Esophagus muscularis mucosa (tissue), 4 donors: ENCODE results near the gene CCDC88A. TPM values are rescaled to one million over a fixed set of nuclear protein-coding genes. Genes with fewer than 3 reads are reported as not detected.

Experiments
- DNase-seq: peaks from one replicate; pipeline ENCODE4 v3.0.0-alpha.2; 2017; ENCODE audit errors: extremely low spot score
- H3K27ac ChIP-seq, 4 donors: fragments of 200-600 bp; sonication (generic); replicated peaks in 1 of 4; 1 replicate in 3 of 4; 2 replicates in 1 of 4; pipeline ENCODE4 v1.5.1; 2016 to 2019; ENCODE audit warnings: mild to moderate bottlenecking in 1 of 4
- H3K27me3 ChIP-seq, 4 donors: fragments of 200-600 bp; sonication (generic); one replicate each; pipeline versions ENCODE4 v1.5.1 to v1.6.0; 2016 to 2019
- H3K36me3 ChIP-seq, 4 donors: fragments of 200-600 bp; sonication (generic); one replicate each; pipeline ENCODE4 v1.5.1; 2016 to 2019
- H3K4me1 ChIP-seq, 4 donors: fragments of 200-600 bp; sonication (generic); one replicate each; pipeline ENCODE4 v1.5.1; 2016 to 2019
- H3K4me3 ChIP-seq, 4 donors: fragments of 200-600 bp; sonication (generic); 1 replicate in 2 of 4; 2 replicates in 2 of 4; pipeline ENCODE4 v1.5.1; 2016 to 2019; ENCODE audit warnings: mild to moderate bottlenecking in 4 of 4, moderate library complexity in 1 of 4
- H3K9me3 ChIP-seq, 4 donors: fragments of 200-600 bp; sonication (generic); 1 replicate in 3 of 4; 2 replicates in 1 of 4; pipeline ENCODE4 v1.5.1; 2016 to 2019
- EP300 ChIP-seq: sonication (generic); formaldehyde crosslinking; IDR thresholded peaks from one replicate; pipeline ENCODE4 v1.6.1; 2017; ENCODE audit warnings: antibody characterized with exemption
- POLR2A ChIP-seq: fragments of 450-650 bp; IDR thresholded peaks from one replicate; pipeline ENCODE4 v1.6.1; 2017; ENCODE audit warnings: antibody characterized with exemption, moderate library complexity, mild to moderate bottlenecking, low read depth
- POLR2AphosphoS5 ChIP-seq, 2 donors: sonication (generic); formaldehyde crosslinking; IDR thresholded peaks; one replicate each; pipeline ENCODE4 v1.6.1; 2017; ENCODE audit warnings: antibody characterized with exemption in 2 of 2
- WGBS: methylation state at CpG from one replicate; pipeline ENCODE4 v1.1.5; 2018; 5-methylcytosine and 5-hydroxymethylcytosine counted together
- intact Hi-C: fragments of 100-400 bp; cut with DNase I; formaldehyde crosslinking; loops from one replicate; pipeline ENCODE4 v1.15.1; 2023
- total RNA-seq, 4 donors: library from RNA; depleted of rRNA; stranded (reverse); fragments of >200 nt; gene quantifications; one replicate each; pipeline versions ENCODE4 v1.1.0 to v1.2.1, GENCODE V29; 2016
- TF ChIP-seq, protein P1 (sequence below), 3 experiments: fragments of 200-600 bp in 2 of 3; fragments of 450-650 bp in 1 of 3; sonication (generic) in 2 of 3; IDR thresholded peaks; one replicate each; pipeline ENCODE4 v1.5.1; 2017 to 2019; ENCODE audit warnings: antibody characterized with exemption in 3 of 3, mild to moderate bottlenecking in 2 of 3, moderate library complexity in 1 of 3

Gene CCDC88A
- total RNA-seq, 4 donors from 2014 or later: 29.7 to 58.6 (median 38.5) TPM

DNA sequence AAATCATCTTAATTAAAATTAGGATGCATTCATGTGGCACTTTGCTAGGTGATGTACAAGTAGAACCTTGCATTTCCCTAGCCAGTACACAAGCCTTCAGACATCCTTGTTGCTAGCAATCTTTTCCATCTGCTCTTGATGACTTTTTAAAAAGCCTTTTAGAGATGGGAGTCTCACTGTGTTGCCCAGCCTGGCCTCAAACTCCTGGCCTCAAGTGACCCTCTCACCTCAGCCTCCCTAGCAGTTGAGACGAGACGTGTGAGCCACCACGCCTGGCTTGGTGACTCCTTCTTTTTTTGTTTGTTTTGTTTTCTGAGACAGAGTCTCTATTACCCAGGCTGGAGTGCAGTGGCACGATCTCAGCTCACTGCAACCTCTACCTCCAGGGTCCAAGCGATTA lies 1.7 kb upstream of the CCDC88A start:
- no peak for DNase-seq
- Histone ChIP-seq H3K4me3 (no peak overlapping the region), H3K4me1 (peaks cover 5 to 34% (median 23%) of the 10 kb centered on the region in 4 donors), H3K9me3 (no peaks in the 10 kb centered on the region), H3K27ac (no peak overlapping the region), H3K36me3 (no peaks in the 10 kb centered on the region), H3K27me3 (no peaks in the 10 kb centered on the region)
- intact Hi-C loops: loop anchor here (5.0 kb wide), 1 partner anchor 154 kb away; the partner anchor contains the start of gene MTIF2
- WGBS: 86% methylated on average over 5 of the region's 5 CpGs
- TF ChIP-seq, protein P1, sequence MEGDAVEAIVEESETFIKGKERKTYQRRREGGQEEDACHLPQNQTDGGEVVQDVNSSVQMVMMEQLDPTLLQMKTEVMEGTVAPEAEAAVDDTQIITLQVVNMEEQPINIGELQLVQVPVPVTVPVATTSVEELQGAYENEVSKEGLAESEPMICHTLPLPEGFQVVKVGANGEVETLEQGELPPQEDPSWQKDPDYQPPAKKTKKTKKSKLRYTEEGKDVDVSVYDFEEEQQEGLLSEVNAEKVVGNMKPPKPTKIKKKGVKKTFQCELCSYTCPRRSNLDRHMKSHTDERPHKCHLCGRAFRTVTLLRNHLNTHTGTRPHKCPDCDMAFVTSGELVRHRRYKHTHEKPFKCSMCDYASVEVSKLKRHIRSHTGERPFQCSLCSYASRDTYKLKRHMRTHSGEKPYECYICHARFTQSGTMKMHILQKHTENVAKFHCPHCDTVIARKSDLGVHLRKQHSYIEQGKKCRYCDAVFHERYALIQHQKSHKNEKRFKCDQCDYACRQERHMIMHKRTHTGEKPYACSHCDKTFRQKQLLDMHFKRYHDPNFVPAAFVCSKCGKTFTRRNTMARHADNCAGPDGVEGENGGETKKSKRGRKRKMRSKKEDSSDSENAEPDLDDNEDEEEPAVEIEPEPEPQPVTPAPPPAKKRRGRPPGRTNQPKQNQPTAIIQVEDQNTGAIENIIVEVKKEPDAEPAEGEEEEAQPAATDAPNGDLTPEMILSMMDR (IDR thresholded peaks at IDR 0.05): no peak
- TF ChIP-seq POLR2A: no peak
- no peak for TF ChIP-seq EP300
- no peak for TF ChIP-seq POLR2AphosphoS5 (IDR thresholded peaks at IDR 0.05)

GRCh38 chr2:55420871-55421270 lies 1.2 kb upstream of the CCDC88A start:
- WGBS: 58% methylated on average over 6 of the region's 6 CpGs
- intact Hi-C loops: loop anchor here (5.0 kb wide), 1 partner anchor 154 kb away; the partner anchor contains the start of gene MTIF2
- H3K27ac ChIP-seq: no peak overlapping the region
- TF ChIP-seq, protein P1 (IDR thresholded peaks at IDR 0.05): no peak
- TF ChIP-seq POLR2AphosphoS5 (IDR thresholded peaks at IDR 0.05): no peak
- no peak for TF ChIP-seq EP300
- no peak for TF ChIP-seq POLR2A
- peaks cover 5 to 34% (median 23%) of the 10 kb centered on the region in 4 donors for H3K4me1 ChIP-seq
- no peaks in the 10 kb centered on the region for H3K9me3 ChIP-seq
- no peak for DNase-seq
- H3K36me3 ChIP-seq: no peaks in the 10 kb centered on the region
- no peaks in the 10 kb centered on the region for H3K27me3 ChIP-seq
- H3K4me3 ChIP-seq: peak overlapping the region; percentile 67 to 94 (median 88)

DNA sequence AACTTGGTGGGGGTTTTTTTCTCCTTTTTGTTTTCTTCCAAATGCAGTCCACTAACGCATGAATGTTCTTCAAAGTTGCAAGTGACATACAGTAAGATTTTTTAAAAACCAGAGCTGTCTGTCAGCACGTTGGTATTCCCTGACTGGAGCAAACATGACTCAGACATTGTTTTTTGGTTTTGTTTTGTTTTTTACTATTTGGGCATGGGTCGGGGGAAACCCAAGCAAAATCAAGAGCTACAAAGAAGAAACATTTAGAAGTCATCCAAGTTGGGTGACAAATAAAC lies 726 bp upstream of the CCDC88A start:
- Histone ChIP-seq H3K9me3 (no peaks in the 10 kb centered on the region), H3K36me3 (no peaks in the 10 kb centered on the region), H3K4me1 (peaks cover 5 to 34% (median 23%) of the 10 kb centered on the region in 4 donors), H3K4me3 (peak overlapping the region; percentile 67 to 94 (median 88)), H3K27ac (peak overlapping the region; percentile 86 to 93 (median 92)), H3K27me3 (no peaks in the 10 kb centered on the region)
- DNase-seq: no peak
- 0% methylated on average over 3 of the region's 3 CpGs for WGBS
- intact Hi-C loops: loop anchor here (5.0 kb wide), 1 partner anchor 153 kb away; the partner anchor contains the start of gene MTIF2
- TF ChIP-seq EP300 (no peak), POLR2A (no peak), POLR2AphosphoS5 (IDR thresholded peaks at IDR 0.05) (no peak)
- TF ChIP-seq, protein P1 (IDR thresholded peaks at IDR 0.05): no peak

GRCh38 chr2:55419233-55419678 lies 400 bp downstream of the CCDC88A start:
- TF ChIP-seq POLR2A: no peak
- TF ChIP-seq POLR2AphosphoS5 (IDR thresholded peaks at IDR 0.05): no peak
- TF ChIP-seq EP300: no peak
- TF ChIP-seq, protein P1 (IDR thresholded peaks at IDR 0.05): no peak
- H3K27ac ChIP-seq: peak overlapping the region; percentile 86 to 93 (median 92)
- no peak for DNase-seq
- WGBS: 0% methylated on average over 25 of the region's 31 CpGs
- no peaks in the 10 kb centered on the region for H3K27me3 ChIP-seq
- peaks cover 5 to 34% (median 23%) of the 10 kb centered on the region in 4 donors for H3K4me1 ChIP-seq
- H3K36me3 ChIP-seq: no peaks in the 10 kb centered on the region
- intact Hi-C loops: loop anchor here (5.0 to 10.0 kb wide), 3 partner anchors 98 to 196 kb away; partner anchors contain the start of genes CFAP36 and PPP4R3B
- H3K9me3 ChIP-seq: no peaks in the 10 kb centered on the region
- peak overlapping the region; percentile 67 to 94 (median 88) for H3K4me3 ChIP-seq
